SK-N-SH treated with all-trans-retinoic acid at 6 μM for 48 hours (cell line): Measurements from ENCODE around the gene INAVA.

ENCODE experiments used
- ESRRG ChIP-seq: fragments of 250-450 bp; sonication (Bioruptor Pico); IDR thresholded peaks from 2 replicates; pipeline ENCODE4 v1.6.1; 2021; ENCODE audit warnings: mild to moderate bottlenecking
- PATZ1 ChIP-seq: fragments of 250-450 bp; sonication (Bioruptor Pico); IDR thresholded peaks from 2 replicates; pipeline ENCODE4 v1.8.0; 2020; ENCODE audit warnings: mild to moderate bottlenecking, moderate library complexity, borderline replicate concordance
- RARB ChIP-seq: fragments of 250-450 bp; sonication (Bioruptor Pico); IDR thresholded peaks from 2 replicates; pipeline ENCODE4 v1.8.0; 2021; ENCODE audit warnings: mild to moderate bottlenecking, moderate library complexity
- ZFP3 ChIP-seq: fragments of 250-450 bp; sonication (Bioruptor Pico); IDR thresholded peaks from 2 replicates; pipeline ENCODE4 v1.5.0; 2020; ENCODE audit warnings: mild to moderate bottlenecking, moderate library complexity
- ZFP30 ChIP-seq: fragments of 450-650 bp; formaldehyde crosslinking; IDR thresholded peaks from 2 replicates; pipeline ENCODE4 v1.5.0; 2022; ENCODE audit warnings: mild to moderate bottlenecking, moderate library complexity
- ZNF8 ChIP-seq: fragments of 450-650 bp; formaldehyde crosslinking; IDR thresholded peaks from 2 replicates; pipeline ENCODE4 v1.5.0; 2020; ENCODE audit warnings: mild to moderate bottlenecking, moderate library complexity

DNA sequence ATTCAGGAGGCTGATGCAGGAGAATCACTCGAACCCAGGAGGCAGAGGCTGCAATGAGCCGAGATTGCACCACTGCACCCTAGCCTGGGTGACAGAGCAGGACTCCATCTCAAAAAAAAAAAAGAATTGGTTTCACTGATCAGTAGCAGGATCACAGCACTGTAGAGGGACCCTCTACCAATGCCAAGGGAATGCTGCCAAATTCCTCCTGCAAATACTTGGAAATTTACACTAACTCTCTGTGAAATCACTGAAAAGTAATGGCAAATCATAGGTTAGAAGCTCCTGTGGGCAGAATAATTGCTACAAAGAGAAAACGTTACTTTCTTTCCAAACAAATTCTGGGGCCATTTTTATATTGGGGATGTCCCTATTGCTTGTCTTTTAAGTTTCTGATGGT, 28.6 kb upstream of the INAVA start:
- TF ChIP-seq RARB (CRISPR knock-in tag) (no peak), ZFP30 (CRISPR knock-in tag) (no peak), ESRRG (CRISPR knock-in tag) (no peak), ZFP3 (CRISPR knock-in tag) (no peak), PATZ1 (no peak), ZNF8 (CRISPR knock-in tag) (no peak)
